ENCODE data around the gene CLCN6.

Gene CLCN6

GRCh38 chr1:11768821-11769220 lies 37.2 kb upstream of the CLCN6 start:
- TF ChIP-seq CTCF (IDR thresholded peaks at IDR 0.05), result no peak
- no peak overlapping the region for H3K27ac ChIP-seq
- peaks cover 0 to 27% of the 10 kb centered on the region in 2 donors for H3K27me3 ChIP-seq
- no peak overlapping the region for H3K4me3 ChIP-seq
- no peaks in the 10 kb centered on the region for H3K9me3 ChIP-seq
- no peaks in the 10 kb centered on the region for H3K4me1 ChIP-seq
- intact Hi-C loops (cut with DNase I; ENCODE audit: low total_unique reads), result no loop called here
- no peak for DNase-seq
- H3K36me3 ChIP-seq, result no peaks in the 10 kb centered on the region

GRCh38 chr1:11769274-11769673 lies 36.7 kb upstream of the CLCN6 start:
- no peaks in the 10 kb centered on the region for H3K36me3 ChIP-seq
- H3K4me3 ChIP-seq, result no peak overlapping the region
- no peak overlapping the region for H3K27ac ChIP-seq
- H3K4me1 ChIP-seq, result no peaks in the 10 kb centered on the region
- intact Hi-C loops (cut with DNase I; ENCODE audit: low total_unique reads), result no loop called here
- no peaks in the 10 kb centered on the region for H3K9me3 ChIP-seq
- H3K27me3 ChIP-seq, result peaks cover 0 to 27% of the 10 kb centered on the region in 2 donors
- no peak for TF ChIP-seq CTCF (IDR thresholded peaks at IDR 0.05)
- DNase-seq, result no peak

- Histone ChIP-seq H3K36me3 (no peaks in the 10 kb centered on the region), H3K27ac (no peak overlapping the region), H3K27me3 (peaks cover 0 to 28% of the 10 kb centered on the region in 2 donors), H3K9me3 (no peaks in the 10 kb centered on the region), H3K4me1 (no peaks in the 10 kb centered on the region), H3K4me3 (no peak overlapping the region)
- intact Hi-C loops (cut with DNase I; ENCODE audit: low total_unique reads), result no loop called here
- TF ChIP-seq CTCF (IDR thresholded peaks at IDR 0.05), result no peak
- no peak for DNase-seq
Observed at GRCh38 chr1:11770011-11770410, 36.0 kb upstream of the CLCN6 start.

GRCh38 chr1:11771481-11772043 lies 34.4 kb upstream of the CLCN6 start:
- Histone ChIP-seq H3K9me3 (no peaks in the 10 kb centered on the region), H3K27me3 (peaks cover 0 to 19% of the 10 kb centered on the region in 2 donors), H3K36me3 (no peaks in the 10 kb centered on the region), H3K4me3 (no peak overlapping the region), H3K27ac (no peak overlapping the region), H3K4me1 (no peaks in the 10 kb centered on the region)
- no peak for TF ChIP-seq CTCF (IDR thresholded peaks at IDR 0.05)
- intact Hi-C loops (cut with DNase I; ENCODE audit: low total_unique reads), result no loop called here
- DNase-seq, result no peak

GRCh38 chr1:11772458-11772857 lies 33.5 kb upstream of the CLCN6 start:
- no peak overlapping the region for H3K4me3 ChIP-seq
- peaks cover 0 to 12% of the 10 kb centered on the region in 2 donors for H3K27me3 ChIP-seq
- no peaks in the 10 kb centered on the region for H3K36me3 ChIP-seq
- H3K9me3 ChIP-seq, result no peaks in the 10 kb centered on the region
- no peak overlapping the region for H3K27ac ChIP-seq
- DNase-seq, result no peak
- no peaks in the 10 kb centered on the region for H3K4me1 ChIP-seq
- intact Hi-C loops (cut with DNase I; ENCODE audit: low total_unique reads), result no loop called here
- no peak for TF ChIP-seq CTCF (IDR thresholded peaks at IDR 0.05)

- H3K27ac ChIP-seq, result no peak overlapping the region
- TF ChIP-seq CTCF (IDR thresholded peaks at IDR 0.05), result no peak
- H3K4me1 ChIP-seq, result no peaks in the 10 kb centered on the region
- H3K36me3 ChIP-seq, result no peaks in the 10 kb centered on the region
- H3K4me3 ChIP-seq, result no peak overlapping the region
- no peak for DNase-seq
- intact Hi-C loops (cut with DNase I; ENCODE audit: low total_unique reads), result no loop called here
- H3K9me3 ChIP-seq, result no peaks in the 10 kb centered on the region
- peaks cover 0 to 12% of the 10 kb centered on the region in 2 donors for H3K27me3 ChIP-seq
Observed at GRCh38 chr1:11774753-11775152, 31.2 kb upstream of the CLCN6 start.
